ENCODE measurements around the gene CACNA1G.

Gene CACNA1G

GRCh38 chr17:50604513-50604912 is 44.0 kb downstream of the CACNA1G start:
- DNase-seq (ENCODE audit: extremely low spot score, insufficient read length, low read depth) (no peak), FAIRE-seq (no peak)

GRCh38 chr17:50605429-50605828 is 44.9 kb downstream of the CACNA1G start:
- FAIRE-seq (no peak), DNase-seq (ENCODE audit: extremely low spot score, insufficient read length, low read depth) (no peak)

- no peak for DNase-seq (ENCODE audit: extremely low spot score, insufficient read length, low read depth)
Measured at GRCh38 chr17:50607522-50608175, 47.1 kb downstream of the CACNA1G start.

GRCh38 chr17:50608700-50609379 is 48.3 kb downstream of the CACNA1G start:
- DNase-seq (ENCODE audit: extremely low spot score, insufficient read length, low read depth), result no peak
- FAIRE-seq, result no peak

More at GRCh38 chr17:50607522-50608175, 47.1 kb downstream of the CACNA1G start:
- FAIRE-seq, result no peak

GRCh38 chr17:50609380-50610074 is 49.0 kb downstream of the CACNA1G start:
- no peak for DNase-seq (ENCODE audit: extremely low spot score, insufficient read length, low read depth)

GRCh38 chr17:50611634-50612033 is 51.1 kb downstream of the CACNA1G start:
- FAIRE-seq (no peak), DNase-seq (ENCODE audit: extremely low spot score, insufficient read length, low read depth) (no peak)

More at GRCh38 chr17:50609380-50610074, 49.0 kb downstream of the CACNA1G start:
- no peak for FAIRE-seq

- no peak for FAIRE-seq
Measured at GRCh38 chr17:50612281-50612680, 51.8 kb downstream of the CACNA1G start.

GRCh38 chr17:50613007-50613992 is 52.8 kb downstream of the CACNA1G start:
- DNase-seq (ENCODE audit: extremely low spot score, insufficient read length, low read depth) (no peak), FAIRE-seq (no peak)

More at GRCh38 chr17:50612281-50612680, 51.8 kb downstream of the CACNA1G start:
- DNase-seq (ENCODE audit: extremely low spot score, insufficient read length, low read depth), result no peak

GRCh38 chr17:50614471-50615051 is 54.0 kb downstream of the CACNA1G start:
- no peak for DNase-seq (ENCODE audit: extremely low spot score, insufficient read length, low read depth)
- FAIRE-seq, result no peak

GRCh38 chr17:50615828-50616227 is 55.3 kb downstream of the CACNA1G start:
- FAIRE-seq, result no peak
- no peak for DNase-seq (ENCODE audit: extremely low spot score, insufficient read length, low read depth)

GRCh38 chr17:50618300-50618699 is 57.8 kb downstream of the CACNA1G start:
- no peak for FAIRE-seq
- DNase-seq (ENCODE audit: extremely low spot score, insufficient read length, low read depth), result no peak

- FAIRE-seq (no peak), DNase-seq (ENCODE audit: extremely low spot score, insufficient read length, low read depth) (no peak)
Measured at GRCh38 chr17:50618941-50619340, 58.4 kb downstream of the CACNA1G start.

- no peak for DNase-seq (ENCODE audit: extremely low spot score, insufficient read length, low read depth)
- no peak for FAIRE-seq
Measured at GRCh38 chr17:50619489-50619888, 59.0 kb downstream of the CACNA1G start.

GRCh38 chr17:50620237-50620636 is 59.7 kb downstream of the CACNA1G start:
- FAIRE-seq, result no peak
- no peak for DNase-seq (ENCODE audit: extremely low spot score, insufficient read length, low read depth)

GRCh38 chr17:50620858-50621257 is 60.3 kb downstream of the CACNA1G start:
- DNase-seq (ENCODE audit: extremely low spot score, insufficient read length, low read depth) (no peak), FAIRE-seq (no peak)

- no peak for DNase-seq (ENCODE audit: extremely low spot score, insufficient read length, low read depth)
- no peak for FAIRE-seq
Measured at GRCh38 chr17:50621574-50622031, 61.1 kb downstream of the CACNA1G start.

GRCh38 chr17:50624321-50624934 is 63.9 kb downstream of the CACNA1G start:
- DNase-seq (ENCODE audit: extremely low spot score, insufficient read length, low read depth) (no peak), FAIRE-seq (no peak)

GRCh38 chr17:50625032-50625871 is 64.7 kb downstream of the CACNA1G start:
- DNase-seq (ENCODE audit: extremely low spot score, insufficient read length, low read depth), result no peak
- FAIRE-seq, result no peak

All from GM18507 (cell line).